SK-N-MC (cell line): Measurements from ENCODE around the gene SEC23B.

Source experiments
- DNase-seq: peaks from one replicate; pipeline ENCODE4 v3.0.0-alpha.2; 2011; ENCODE audit warnings: low read depth, low spot score
- H3K27ac ChIP-seq: fragments of 200-600 bp; sonication (generic); 2 replicates; pipeline ENCODE4 v1.5.1; 2016; ENCODE audit warnings: mixed run types
- H3K36me3 ChIP-seq: fragments of 200-600 bp; sonication (generic); 2 replicates; pipeline ENCODE4 v1.6.1; 2017; ENCODE audit warnings: antibody characterized with exemption, low read length, mixed read lengths; ENCODE audit not compliant: insufficient read depth
- H3K4me3 ChIP-seq: fragments of 200-600 bp; sonication (generic); 2 replicates; pipeline ENCODE4 v1.5.1; 2016
- H3K9ac ChIP-seq: fragments of 200-600 bp; sonication (generic); 2 replicates; pipeline ENCODE4 v1.8.0; 2017; ENCODE audit warnings: mixed run types, mixed read lengths; ENCODE audit not compliant: insufficient read length
- H3K9me3 ChIP-seq: fragments of 200-600 bp; sonication (generic); 2 replicates; pipeline ENCODE4 v1.6.1; 2017; ENCODE audit warnings: low read depth, mild to moderate bottlenecking, antibody characterized with exemption, low read length, moderate library complexity, mixed read lengths
- EZH2 ChIP-seq: fragments of 200-600 bp; sonication (generic); IDR thresholded peaks from one replicate; pipeline ENCODE4 v1.6.1; 2017; ENCODE audit warnings: antibody characterized with exemption
- FOXP2 ChIP-seq: optimal IDR thresholded peaks from 2 replicates; pipeline ENCODE3; 2011; ENCODE audit warnings: mild to moderate bottlenecking, moderate library complexity; ENCODE audit not compliant: insufficient read depth; ENCODE audit errors: extremely low read length, control extremely low read depth
- POLR2AphosphoS5 ChIP-seq: IDR thresholded peaks from 2 replicates; pipeline ENCODE4 v1.6.1; 2012; ENCODE audit warnings: mild to moderate bottlenecking, low read depth, low read length, borderline replicate concordance

Gene SEC23B

GRCh38 chr20:18533491-18533890 is 25.8 kb downstream of the SEC23B start:
- H3K9ac ChIP-seq, result no peak overlapping the region
- TF ChIP-seq FOXP2 (no peak), POLR2AphosphoS5 (no peak), EZH2 (no peak)
- no peak for DNase-seq
- no peak overlapping the region for H3K27ac ChIP-seq
- no peaks in the 10 kb centered on the region for H3K9me3 ChIP-seq
- peaks cover 71% of the 10 kb centered on the region for H3K36me3 ChIP-seq
- H3K4me3 ChIP-seq, result no peak overlapping the region

DNA sequence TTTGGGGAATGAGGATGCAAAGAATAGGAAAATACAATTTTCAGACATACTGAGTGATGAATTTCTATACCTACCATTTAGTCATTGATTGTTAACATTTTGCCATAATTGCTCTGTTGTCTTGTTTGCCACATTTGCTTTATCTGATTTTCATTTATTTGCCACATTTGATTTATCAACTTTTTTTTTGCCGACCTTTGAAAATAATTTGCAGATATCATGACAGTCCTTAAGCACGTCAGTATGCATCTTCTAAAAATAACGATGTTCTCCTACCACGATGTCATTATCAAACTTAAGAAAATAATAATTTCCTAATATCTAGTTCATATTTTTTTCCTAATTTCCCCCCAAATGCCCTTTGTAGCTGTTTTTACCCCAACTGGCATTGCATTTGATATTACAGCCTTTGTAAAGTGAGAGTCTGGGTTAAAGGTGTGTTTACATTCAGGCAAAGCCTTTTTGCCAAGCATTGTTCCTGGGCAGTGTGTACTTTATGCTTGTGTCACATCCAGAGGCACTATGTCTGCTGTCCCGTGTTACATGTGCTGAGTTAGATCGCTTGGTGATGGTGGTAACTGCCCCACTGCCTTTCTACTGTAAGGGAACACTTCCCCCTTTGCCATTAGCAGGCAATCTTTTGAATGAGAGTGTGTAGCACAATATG is 26.4 kb downstream of the SEC23B start:
- Histone ChIP-seq H3K36me3 (peaks cover 65% of the 10 kb centered on the region), H3K9me3 (no peaks in the 10 kb centered on the region), H3K4me3 (no peak overlapping the region), H3K9ac (no peak overlapping the region), H3K27ac (no peak overlapping the region)
- TF ChIP-seq POLR2AphosphoS5 (no peak), EZH2 (no peak), FOXP2 (no peak)
- DNase-seq, result no peak

DNA sequence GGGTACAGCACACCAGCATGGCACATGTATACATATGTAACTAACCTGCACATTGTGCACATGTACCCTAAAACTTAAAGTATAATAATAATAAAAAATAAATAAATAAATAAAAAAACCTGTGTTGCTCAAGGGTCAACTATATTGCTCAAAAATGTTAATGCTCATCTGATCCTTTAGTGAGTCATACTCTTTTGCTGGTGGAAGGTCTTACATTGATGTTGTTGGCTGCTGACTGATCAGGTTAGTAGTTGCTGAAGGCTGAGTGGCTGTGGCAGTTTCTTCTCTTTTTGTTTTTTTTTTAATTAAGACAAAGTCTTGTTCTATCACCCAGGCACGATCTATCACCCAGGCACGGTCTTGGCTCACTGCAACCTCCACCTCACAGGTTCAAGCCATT is 29.9 kb downstream of the SEC23B start:
- Histone ChIP-seq H3K27ac (no peak overlapping the region), H3K9ac (no peak overlapping the region), H3K36me3 (peaks cover 35% of the 10 kb centered on the region), H3K4me3 (no peak overlapping the region), H3K9me3 (no peaks in the 10 kb centered on the region)
- TF ChIP-seq EZH2 (no peak), FOXP2 (no peak), POLR2AphosphoS5 (no peak)
- DNase-seq, result no peak

GRCh38 chr20:18541741-18542140 is 34.0 kb downstream of the SEC23B start:
- Histone ChIP-seq H3K36me3 (peaks cover 17% of the 10 kb centered on the region; the same call in 1 of the 2 replicates), H3K9ac (no peak overlapping the region), H3K27ac (no peak overlapping the region), H3K9me3 (no peaks in the 10 kb centered on the region), H3K4me3 (no peak overlapping the region)
- no peak for DNase-seq
- TF ChIP-seq EZH2, result no peak

GRCh38 chr20:18543216-18543615 is 35.5 kb downstream of the SEC23B start:
- H3K4me3 ChIP-seq, result no peak overlapping the region
- DNase-seq, result no peak

DNA sequence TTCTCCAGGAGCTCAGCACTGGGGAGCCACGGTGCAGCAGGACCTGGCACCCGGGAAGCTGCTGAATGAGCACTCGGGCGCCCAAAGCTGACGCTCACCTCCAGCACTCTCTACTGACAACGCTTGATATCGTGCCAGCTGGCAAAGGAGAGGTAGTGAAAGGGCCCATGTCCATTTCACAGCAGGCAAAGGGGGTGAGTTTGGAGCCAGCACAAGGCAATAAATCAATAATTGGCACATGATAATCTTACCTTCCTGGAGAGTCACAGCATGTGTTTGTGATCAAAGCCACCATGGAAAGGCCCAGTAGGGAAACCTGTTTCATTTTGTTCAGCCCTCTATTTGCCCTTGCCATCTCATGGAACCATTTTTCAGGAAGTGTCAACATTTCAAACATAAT is 36.2 kb downstream of the SEC23B start:
- no peak for DNase-seq
- H3K36me3 ChIP-seq, result peaks cover 19% of the 10 kb centered on the region
- H3K9ac ChIP-seq, result no peak overlapping the region
- no peaks in the 10 kb centered on the region for H3K9me3 ChIP-seq
- TF ChIP-seq POLR2AphosphoS5 (no peak), FOXP2 (no peak), EZH2 (no peak)
- H3K27ac ChIP-seq, result no peak overlapping the region
- no peak overlapping the region for H3K4me3 ChIP-seq

More at GRCh38 chr20:18543216-18543615, 35.5 kb downstream of the SEC23B start:
- Histone ChIP-seq H3K9me3 (no peaks in the 10 kb centered on the region), H3K36me3 (peaks cover 15% of the 10 kb centered on the region; the same call in 1 of the 2 replicates), H3K27ac (no peak overlapping the region), H3K9ac (no peak overlapping the region)
- TF ChIP-seq FOXP2, result no peak
- TF ChIP-seq EZH2, result no peak
- TF ChIP-seq POLR2AphosphoS5, result no peak

GRCh38 chr20:18545566-18545965 is 37.8 kb downstream of the SEC23B start:
- no peaks in the 10 kb centered on the region for H3K9me3 ChIP-seq
- H3K27ac ChIP-seq, result no peak overlapping the region
- H3K9ac ChIP-seq, result no peak overlapping the region
- H3K4me3 ChIP-seq, result no peak overlapping the region
- H3K36me3 ChIP-seq, result peaks cover 30% of the 10 kb centered on the region
- no peak for TF ChIP-seq FOXP2
- no peak for DNase-seq

GRCh38 chr20:18548465-18548864 is 40.7 kb downstream of the SEC23B start:
- Histone ChIP-seq H3K9ac (no peak overlapping the region), H3K27ac (no peak overlapping the region), H3K36me3 (peaks cover 31% of the 10 kb centered on the region), H3K9me3 (no peaks in the 10 kb centered on the region), H3K4me3 (no peak overlapping the region)
- DNase-seq, result no peak
- no peak for TF ChIP-seq POLR2AphosphoS5

GRCh38 chr20:18553746-18554145 is 46.0 kb downstream of the SEC23B start:
- no peak overlapping the region for H3K27ac ChIP-seq
- TF ChIP-seq POLR2AphosphoS5 (no peak), EZH2 (no peak), FOXP2 (no peak)
- no peak overlapping the region for H3K4me3 ChIP-seq
- no peak overlapping the region for H3K9ac ChIP-seq
- no peak for DNase-seq
- H3K9me3 ChIP-seq, result no peaks in the 10 kb centered on the region
- peaks cover 37% of the 10 kb centered on the region for H3K36me3 ChIP-seq
